SK-N-SH treated with all-trans-retinoic acid at 6 μM for 48 hours (cell line): ENCODE results near the gene SOX5.

Experiments
- CSRNP3 ChIP-seq: fragments of 250-450 bp; sonication (Bioruptor Pico); IDR thresholded peaks from 2 replicates; pipeline ENCODE4 v1.5.1; 2021; ENCODE audit warnings: mild to moderate bottlenecking, moderate library complexity
- GLIS3 ChIP-seq: fragments of 250-450 bp; sonication (Bioruptor Pico); IDR thresholded peaks from 2 replicates; pipeline ENCODE4 v1.5.0; 2020; ENCODE audit warnings: mild to moderate bottlenecking, moderate library complexity

GRCh38 chr12:23482571-23482970 is 466.9 kb downstream of the SOX5 start:
- TF ChIP-seq GLIS3 (CRISPR knock-in tag) (no peak), CSRNP3 (CRISPR knock-in tag) (no peak)
